Retina (tissue), 1 donor: ENCODE results near the gene PLD1.
"Not testable (repeated sequence)": the region's sequence is repeated elsewhere in the genome, so short reads cannot be mapped to it uniquely, and the experiment has no call there.

Experiments
- DNase-seq: peaks from one replicate; pipeline ENCODE4 v3.0.0-alpha.2; 2016

PLD1 gene

DNA sequence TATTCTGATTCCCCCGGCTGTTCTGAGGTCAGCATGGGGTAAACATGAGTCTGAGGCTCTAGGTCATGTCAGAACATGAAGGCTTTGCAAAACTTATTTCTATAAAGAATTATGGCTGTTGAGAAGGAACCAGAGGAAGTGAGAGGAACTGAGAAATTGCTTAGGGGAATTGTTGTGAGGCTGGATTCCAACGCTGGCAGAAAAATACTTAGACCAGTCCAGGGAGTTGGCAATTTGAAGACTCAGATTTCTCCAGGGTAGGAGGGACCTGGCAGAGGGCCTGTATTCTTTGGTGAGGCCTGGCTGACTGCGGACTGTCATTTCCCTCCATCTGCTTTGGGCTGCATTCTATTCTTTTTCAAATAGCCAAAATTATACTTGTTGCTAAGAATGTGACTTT lies 155.5 kb downstream of the PLD1 start:
- no peak for DNase-seq

GRCh38 chr3:171654326-171654725 lies 156.0 kb downstream of the PLD1 start:
- DNase-seq = no peak

- no peak for DNase-seq
These were observed 156.6 kb downstream of the PLD1 start for GRCh38 chr3:171653701-171654100.

GRCh38 chr3:171652932-171653331 lies 157.4 kb downstream of the PLD1 start:
- DNase-seq = no peak

- no peak for DNase-seq
These were observed 160.2 kb downstream of the PLD1 start for GRCh38 chr3:171649911-171650592.

DNA sequence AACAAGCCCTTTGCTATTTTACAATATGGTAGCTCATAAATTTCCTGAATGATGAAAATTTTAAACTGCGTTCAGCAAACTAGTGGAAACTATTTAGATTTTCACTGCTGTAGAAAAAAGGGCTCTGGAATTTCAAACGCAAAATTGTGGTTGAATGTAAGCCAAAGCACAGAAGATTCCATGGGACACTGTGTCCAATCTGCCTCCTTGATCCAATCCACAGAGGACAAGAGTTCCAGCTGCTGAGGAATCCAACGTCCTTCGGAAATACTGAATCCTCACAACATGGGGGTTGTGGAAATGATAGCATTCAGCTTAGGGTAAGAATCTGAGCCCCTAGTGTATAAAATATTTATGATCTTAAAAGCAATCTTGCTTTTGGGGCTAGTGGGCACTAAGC lies 161.0 kb downstream of the PLD1 start:
- no peak for DNase-seq

- no peak for DNase-seq
These were observed 162.2 kb downstream of the PLD1 start for GRCh38 chr3:171648069-171648468.

- DNase-seq = peak; percentile 47
These were observed 163.7 kb downstream of the PLD1 start for GRCh38 chr3:171646357-171647133.

- no peak for DNase-seq
These were observed 165.6 kb downstream of the PLD1 start for GRCh38 chr3:171644681-171645080.

- DNase-seq = no peak
These were observed 166.6 kb downstream of the PLD1 start for GRCh38 chr3:171643681-171644080.

- DNase-seq = no peak
These were observed 167.2 kb downstream of the PLD1 start for GRCh38 chr3:171643033-171643432.

DNA sequence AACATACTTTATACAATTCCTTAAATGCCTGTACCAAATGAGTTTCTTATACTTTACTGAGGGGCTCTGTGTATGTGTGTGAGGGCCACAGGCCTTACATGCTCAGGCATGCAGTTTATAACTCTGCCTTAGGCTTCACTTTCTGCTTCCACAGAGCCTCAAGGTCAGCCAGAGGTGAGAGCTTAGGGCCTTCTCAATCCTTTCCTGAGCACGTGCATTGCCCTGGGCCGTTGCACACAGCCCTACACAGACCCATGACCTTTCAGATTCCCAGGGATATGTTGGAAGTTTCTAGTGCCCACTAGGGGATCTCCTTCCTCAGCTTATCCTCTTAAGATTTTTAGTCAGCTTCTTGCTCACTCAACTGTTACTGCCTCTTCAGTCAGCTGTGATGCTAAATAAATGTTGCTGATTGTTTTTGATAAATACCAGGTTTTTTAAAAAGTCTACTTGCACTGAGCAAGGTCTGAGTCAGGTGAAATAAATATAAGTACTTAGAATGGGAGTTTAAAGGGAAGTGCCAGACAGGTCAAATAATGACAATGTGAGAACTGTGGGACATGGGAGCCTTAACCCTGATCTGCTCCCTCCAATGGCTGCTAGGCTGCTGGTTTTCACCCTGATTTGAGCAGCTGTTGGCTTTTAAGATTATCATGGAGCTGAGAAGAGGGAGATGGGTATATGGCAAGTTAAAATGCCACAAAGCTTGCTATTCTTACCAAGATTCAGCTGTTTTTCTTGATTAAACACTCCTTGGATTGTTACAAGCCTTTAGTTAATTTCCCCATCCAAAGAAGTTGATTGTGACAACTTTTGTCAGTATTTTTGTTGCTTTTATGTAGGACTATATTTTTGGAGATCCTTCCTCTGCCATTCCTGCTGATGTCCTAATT lies 169.5 kb downstream of the PLD1 start:
- DNase-seq = peak; percentile 13

- DNase-seq = no peak
These were observed 173.6 kb downstream of the PLD1 start for GRCh38 chr3:171636666-171637065.

GRCh38 chr3:171632766-171633165 lies 177.5 kb downstream of the PLD1 start:
- DNase-seq = no peak

GRCh38 chr3:171626799-171627198 lies 183.5 kb downstream of the PLD1 start:
- not testable (repeated sequence) for DNase-seq

GRCh38 chr3:171622126-171622525 lies 188.2 kb downstream of the PLD1 start:
- no peak for DNase-seq

DNA sequence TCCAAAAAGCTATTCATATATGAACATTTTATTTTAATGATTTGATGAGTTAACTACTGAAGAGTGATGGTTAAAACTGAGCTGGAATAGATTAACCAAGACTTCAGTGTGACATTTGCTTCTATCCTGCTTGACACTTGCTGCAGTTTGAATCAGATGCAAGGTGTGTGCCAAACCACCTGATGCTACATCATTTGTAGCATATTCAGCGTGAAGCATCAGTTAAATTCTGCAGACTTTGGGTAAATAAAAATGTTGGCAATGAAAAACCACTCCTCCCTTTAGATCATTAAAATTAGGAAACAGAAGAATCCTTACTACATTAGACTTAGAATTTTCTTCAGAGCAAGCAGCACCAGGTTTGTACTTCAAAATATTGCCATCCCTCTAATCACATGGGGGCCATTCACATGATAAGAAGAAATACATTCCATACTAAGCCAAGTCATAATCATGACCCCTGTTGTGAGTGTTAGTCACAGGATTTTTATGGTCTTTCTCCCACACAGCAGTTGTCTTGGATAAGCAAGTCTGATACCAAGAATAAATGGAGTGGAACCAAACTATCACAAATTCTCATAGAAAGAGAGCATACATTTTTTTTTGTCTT lies 189.4 kb downstream of the PLD1 start:
- no peak for DNase-seq

DNA sequence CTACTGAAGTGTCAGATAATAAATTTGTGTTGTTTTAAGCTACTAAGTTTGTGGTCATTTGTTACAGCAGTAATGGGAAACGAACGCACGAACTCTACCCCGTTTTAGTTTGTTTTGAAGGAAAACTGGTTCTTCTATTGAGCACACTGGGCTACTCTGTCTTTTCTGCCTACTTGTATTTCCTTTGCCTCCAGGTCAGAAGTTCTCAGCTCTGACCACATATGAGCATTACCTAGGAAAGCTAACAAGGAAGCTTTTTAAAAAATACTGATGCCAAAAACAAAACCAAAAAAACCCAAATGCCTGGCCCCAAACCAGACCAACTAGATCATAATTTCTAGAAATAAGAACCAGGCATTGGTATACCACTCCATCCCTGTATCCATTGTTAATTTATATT lies 193.5 kb downstream of the PLD1 start:
- no peak for DNase-seq

DNA sequence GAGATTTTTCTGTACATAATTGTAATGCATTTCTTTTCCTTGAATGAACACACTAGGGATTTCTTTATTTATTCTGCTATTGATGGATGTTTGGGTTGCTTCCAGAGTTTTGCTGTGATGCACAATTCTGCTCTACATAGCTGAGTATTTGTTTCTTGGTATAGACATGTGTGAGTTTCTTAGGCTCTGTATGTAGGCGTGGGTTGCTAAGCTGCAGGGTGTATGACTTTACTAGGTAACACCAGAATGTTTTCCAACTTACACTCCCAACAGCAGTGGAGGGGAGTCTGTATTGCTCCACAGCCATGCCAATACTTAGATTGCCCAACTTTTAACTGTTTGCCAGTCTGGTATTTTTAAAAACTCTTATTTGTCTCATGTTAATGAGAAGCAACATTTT lies 194.6 kb downstream of the PLD1 start:
- DNase-seq = no peak

- no peak for DNase-seq
These were observed 195.0 kb downstream of the PLD1 start for GRCh38 chr3:171615281-171615680.

- DNase-seq = peak; percentile 45
These were observed 195.9 kb downstream of the PLD1 start for GRCh38 chr3:171614318-171614921.

GRCh38 chr3:171607452-171607851 lies 202.8 kb downstream of the PLD1 start:
- DNase-seq = no peak
